Fibroblast of skin of abdomen (primary cell): ENCODE measurements around the gene B4GALNT1.
"Not testable (repeated sequence)": the region's sequence is repeated elsewhere in the genome, so short reads cannot be mapped to it uniquely, and the experiment has no call there.

Experiments used
- DNase-seq: peaks from one replicate; pipeline ENCODE4 v3.0.0-alpha.2; 2013

B4GALNT1 gene

DNA sequence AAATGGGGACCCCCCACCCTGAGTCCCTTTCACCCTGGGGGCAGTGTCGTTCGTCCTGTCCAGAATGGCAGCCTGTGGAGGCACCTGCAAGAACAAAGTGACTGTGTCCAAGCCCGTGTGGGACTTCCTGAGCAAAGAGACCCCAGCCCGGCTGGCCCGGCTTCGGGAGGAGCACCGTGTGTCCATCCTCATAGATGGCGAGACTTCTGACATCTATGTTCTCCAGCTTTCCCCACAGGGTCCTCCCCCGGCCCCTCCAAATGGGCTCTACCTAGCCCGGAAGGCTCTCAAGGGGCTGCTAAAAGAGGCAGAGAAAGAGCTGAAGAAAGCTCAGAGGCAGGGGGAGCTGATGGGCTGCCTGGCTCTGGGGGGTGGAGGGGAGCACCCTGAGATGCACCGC lies 26.2 kb downstream of the B4GALNT1 start:
- DNase-seq = no peak

DNA sequence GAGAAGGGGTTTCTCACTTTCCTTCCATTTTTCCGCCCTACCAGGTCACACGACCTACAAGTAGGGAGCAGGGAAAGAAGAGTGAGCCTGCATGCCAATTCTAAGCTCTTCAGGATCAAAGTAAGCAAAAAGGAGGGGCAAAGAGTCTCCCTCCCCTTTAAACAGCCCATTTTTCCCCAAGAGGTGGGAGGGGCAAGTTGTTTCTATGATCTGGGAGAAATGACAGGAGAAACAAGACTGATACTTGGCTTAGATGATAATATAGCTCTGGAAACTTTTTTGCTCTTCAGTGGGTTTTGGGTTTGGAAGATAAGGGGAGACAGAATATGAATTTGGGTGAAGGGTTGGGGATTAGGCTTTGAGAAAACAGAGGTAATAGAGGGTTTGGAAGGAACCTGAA lies 26.6 kb downstream of the B4GALNT1 start:
- no peak for DNase-seq

DNA sequence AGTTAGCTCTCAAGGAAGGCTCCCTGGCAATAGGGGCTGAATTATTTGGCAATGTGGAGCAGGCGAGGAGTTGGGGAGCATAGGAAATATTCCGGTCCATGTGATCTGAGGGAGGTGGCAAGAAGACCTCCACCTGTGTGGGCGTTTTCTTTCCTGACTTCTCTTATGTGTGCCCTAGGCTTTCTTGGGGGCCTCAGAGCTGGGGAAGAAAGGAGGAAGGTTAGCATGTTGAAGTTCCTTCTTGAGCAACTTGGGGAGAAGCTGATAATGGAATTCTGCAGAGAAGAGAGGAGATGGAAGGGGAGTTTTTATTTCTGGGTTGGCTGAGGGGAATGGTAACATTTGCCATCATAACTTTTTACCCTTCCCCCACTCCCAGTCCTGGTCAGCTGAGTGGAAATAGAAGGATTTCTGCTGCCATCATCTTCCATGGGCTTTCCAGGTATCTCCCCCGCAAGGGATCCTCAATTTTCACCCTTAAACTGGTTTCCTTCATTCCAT lies 27.1 kb downstream of the B4GALNT1 start:
- DNase-seq = no peak

DNA sequence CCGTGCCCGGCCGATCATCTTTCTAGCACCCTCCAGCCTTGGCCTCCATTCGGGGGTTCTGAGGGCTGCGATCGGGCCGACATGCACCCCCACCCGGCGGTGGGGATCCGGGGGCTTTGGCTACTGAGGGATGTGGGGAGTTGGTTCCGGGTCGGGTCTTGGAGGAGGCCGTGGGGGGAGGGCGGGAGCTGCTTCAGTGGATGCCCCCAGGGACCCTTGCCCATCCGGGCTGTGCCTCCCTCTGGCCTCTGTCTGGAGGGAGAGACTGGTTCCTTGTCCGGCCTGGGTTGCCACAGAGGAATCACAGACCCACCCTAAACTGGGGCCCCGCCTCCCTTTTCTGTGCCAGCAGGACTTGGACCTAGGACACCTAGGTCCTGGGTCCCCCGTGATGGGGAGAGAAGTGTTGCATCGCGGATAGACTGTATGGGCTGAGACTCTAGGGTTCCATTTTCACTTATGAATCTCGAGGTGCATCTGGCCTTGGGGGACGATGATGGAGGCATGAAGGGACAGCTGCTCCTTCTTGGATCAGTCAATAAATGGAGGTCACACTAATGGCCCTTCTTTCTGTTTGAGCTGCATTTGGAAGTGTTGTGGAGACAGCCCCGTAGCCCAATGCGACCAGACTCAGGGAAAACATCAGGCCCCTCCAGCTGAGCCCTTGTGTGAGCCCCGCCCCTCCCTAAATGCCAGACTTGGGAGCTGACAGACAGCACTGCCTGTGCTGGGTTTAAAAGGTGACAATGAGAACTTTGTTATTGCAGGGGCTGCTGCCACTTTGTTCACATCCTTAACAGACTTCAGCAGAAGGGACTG lies 27.8 kb downstream of the B4GALNT1 start:
- DNase-seq = no peak

DNA sequence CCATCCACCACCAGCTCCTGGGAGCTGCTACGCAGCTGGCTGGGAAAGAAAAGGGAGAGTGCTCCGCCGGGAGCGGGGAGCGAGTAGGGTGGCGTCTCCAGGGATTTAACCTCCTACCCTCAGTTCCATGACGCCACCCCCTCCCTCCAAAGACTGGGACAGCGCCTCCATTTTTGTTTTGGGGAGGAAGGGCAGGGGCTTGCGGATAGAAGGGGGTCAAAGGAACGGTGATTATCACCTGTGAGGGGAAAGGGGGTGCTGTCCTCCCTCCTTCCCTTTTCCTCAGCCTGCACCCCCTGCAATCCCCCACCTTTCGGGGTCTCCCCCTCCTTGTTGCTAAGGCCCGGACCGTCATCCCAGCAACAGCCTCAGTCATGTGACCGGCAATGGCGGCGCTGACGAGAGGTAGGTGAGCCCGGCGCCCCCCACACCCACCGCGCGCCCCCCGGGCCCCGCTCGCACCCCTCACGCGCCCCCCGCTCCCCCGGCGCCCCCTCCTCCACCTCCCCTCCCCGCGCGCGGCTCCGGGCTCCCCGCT lies 28.5 kb downstream of the B4GALNT1 start, which contains the start of gene DTX3:
DTX3 (plus strand) TSS at position 371 of the 538 bp plus-strand sequence. CDS start 1,694 bp downstream, outside the sequence.
- peak; percentile 23 for DNase-seq

DNA sequence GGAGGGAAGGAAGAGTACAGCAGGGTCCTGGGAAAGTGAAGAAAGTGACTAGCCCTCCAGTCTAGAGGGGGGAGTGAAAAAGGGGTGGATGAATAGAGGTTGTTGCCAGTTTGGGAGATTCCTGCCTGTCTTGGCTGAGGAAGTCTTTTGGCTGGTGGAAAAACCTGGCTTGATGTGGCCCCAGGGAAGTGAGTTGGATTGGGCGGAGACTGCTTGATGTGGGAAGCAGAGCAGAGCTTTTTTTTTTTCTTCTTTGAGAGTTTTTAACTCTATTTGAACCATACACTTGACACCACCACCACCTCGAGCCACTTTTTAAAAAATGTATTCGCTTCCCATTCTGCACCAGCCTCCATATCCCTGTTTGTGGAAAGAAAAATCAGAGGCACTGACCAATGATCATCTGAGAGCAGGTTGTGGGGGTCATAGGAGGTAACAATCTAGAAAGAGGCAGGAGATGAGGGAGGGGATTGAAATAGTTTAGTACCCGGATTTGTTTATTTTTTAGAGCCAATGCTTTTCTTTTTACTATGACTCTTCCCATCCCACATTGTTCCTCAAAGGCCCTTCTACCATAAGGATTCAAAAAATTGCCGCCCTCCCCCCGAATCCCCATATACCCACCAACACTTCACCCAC lies 29.1 kb downstream of the B4GALNT1 start:
- peak; percentile 18 for DNase-seq

DNA sequence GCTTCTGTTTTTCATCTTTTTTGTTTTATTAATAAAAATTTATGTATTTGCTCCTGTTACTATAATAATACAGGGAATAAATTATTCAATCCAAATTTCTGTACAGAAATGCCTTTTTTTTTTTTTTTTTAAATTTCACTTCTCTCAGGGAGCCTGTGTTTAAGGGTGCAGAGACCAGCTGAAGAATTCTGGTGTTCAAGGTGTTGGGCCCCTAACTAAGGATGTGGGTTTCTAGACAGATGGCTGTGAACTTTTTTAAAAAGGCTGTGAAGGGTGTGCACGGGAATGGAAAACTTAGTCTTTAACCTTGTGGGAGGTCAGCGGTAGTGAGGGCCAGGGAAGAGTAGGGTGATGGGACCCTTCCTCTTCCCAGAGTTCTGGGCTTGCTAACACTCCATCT lies 29.7 kb downstream of the B4GALNT1 start:
- DNase-seq = no peak

DNA sequence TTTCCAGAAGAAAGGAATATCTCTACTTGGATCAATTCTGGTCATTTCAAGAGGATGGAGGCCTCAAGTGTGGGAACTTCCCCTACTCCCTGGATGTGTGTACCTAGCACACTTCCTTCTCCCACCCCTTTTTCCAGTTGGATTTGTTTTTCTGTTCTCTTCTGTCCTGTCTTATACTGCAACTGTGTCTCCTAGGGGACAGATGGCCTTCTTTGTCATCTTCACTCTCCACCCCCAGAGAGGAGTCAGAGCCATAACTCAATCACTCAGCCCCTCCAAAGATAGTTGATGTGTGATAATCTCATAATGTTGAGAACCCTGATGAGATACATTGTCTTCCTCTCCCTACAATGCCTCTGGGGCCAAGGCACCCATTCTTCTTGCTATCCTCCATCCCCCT lies 30.5 kb downstream of the B4GALNT1 start:
- no peak for DNase-seq

DNA sequence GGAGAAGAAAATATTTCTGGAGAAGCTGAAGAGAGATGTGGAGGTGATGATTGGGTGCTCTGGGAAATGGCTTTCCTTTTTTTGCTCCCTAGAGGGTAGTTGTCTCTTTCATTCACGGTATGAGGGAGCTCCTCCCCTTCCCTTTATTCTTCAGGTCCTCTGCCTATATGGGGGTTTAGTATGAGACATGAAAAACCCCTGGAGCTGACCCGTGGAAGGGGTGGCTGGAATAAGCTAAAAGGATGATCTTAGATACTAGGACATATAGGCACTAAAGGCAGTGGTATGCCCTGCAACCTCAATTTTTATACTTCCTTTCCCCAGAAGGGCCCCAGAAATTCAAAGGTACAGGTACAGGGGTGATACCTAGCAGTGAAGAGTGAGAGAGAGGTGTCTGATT lies 32.6 kb downstream of the B4GALNT1 start:
- no peak for DNase-seq

DNA sequence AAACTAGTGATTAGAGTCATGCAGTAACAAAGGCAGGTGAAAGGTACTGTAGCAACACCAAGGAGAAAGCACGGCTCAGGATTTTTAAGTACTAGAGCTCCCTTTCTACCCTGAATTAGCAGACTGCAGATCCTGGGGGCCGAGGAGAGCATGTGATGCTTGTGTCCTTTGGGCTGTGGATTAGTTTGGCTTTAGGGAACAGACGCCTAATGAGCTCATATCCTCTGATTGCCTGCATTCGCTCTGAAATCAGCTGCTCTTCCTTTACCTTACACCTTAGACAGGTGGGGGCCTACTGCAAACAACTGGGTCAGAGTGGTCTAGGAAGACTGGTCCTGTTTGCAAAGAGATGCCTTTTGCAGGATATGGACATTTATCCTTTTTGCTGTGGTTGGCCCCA lies 39.8 kb downstream of the B4GALNT1 start:
- DNase-seq = no peak

DNA sequence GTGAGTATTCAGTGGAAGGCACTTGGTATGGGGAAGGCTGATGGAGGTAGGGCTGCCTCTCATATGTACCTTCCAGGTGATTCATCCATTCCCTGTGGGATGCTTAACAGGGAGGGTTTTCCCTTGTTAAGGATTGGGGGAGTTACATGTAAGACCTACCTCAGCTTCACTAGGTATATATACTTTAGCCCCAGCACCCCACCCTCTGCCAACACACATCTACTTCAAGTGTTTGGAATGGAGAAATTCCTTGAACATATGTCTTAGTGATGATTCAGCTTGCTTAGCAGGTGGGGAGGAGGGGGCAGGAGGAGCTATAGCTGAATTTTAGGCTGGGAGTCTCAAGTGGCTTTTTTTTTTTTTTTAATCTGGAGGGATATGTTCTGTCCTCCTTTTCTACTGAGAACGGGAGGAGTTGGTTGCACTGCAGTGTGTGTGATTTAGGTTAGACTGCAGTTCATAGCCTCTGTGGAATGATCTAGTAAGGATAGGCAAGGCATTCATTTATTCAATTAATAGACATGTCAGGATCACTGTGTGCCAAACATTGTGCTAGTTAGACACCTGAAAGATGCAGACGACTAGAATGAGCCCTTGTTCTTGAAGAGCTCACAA lies 40.3 kb downstream of the B4GALNT1 start:
- DNase-seq = no peak

DNA sequence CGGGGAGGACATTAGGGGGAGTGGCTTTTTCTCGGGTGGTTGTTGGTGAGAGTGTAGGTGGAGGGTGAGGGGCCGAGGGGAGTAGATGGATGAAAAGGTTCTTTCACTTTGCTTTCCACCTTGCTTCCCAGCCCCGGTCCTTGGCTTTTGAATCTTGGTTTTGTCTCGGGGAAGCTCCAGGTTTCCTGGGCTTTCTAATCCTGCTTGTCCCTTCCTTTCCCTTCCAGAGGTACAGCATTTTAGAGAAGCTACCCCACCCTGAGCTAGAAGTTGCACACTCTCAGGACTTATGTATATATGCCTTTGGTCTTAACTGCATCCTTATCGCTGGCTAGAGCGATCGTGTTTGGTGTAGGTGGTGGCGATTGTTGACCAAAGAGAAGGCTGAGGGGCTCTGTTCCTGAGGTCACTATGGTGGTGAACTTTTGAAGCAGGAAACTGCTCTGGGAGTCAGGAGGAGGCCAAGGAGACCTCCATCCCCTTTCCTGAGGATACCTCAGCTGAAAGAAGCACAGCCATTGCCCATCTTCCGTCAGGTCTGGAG lies 41.1 kb downstream of the B4GALNT1 start:
- DNase-seq = no peak

DNA sequence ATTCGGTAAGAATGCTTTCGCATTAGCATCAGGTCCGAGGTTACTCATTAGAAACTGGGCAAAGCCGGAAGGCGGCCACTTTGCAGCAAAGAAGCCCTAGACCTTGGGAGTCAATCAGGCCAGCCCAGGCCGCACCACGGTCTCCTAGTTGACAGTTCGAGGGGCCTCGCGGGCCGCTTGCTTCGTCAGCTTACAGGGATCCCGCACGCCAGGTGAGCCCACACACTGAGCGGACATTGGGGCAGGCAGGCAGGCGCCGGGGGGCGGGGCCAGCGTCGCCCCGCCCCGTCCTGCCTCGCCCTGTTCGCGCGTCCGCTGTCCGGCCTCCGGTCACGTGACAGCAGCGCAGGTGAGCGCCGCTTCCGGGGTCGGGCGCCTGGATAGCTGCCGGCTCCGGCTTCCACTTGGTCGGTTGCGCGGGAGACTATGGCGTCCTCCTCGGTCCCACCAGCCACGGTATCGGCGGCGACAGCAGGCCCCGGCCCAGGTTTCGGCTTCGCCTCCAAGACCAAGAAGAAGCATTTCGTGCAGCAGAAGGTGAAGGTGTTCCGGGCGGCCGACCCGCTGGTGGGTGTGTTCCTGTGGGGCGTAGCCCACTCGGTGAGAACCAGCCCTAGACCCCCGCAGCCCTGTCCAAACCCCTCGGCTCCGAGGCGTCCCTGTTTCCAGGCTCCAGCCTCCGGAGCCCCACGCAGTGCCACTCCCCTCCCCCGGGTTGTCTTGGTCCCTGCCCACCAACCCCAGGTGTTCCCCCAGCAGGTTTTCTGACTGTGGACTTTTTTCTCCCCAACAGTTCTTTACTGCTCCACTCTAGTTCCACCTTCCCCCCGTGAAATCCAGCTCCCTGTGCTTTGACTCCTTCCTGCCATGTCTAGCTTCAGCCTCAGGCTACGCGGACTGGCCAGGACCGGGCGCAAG lies 41.9 kb downstream of the B4GALNT1 start, which contains the start of gene PIP4K2C:
PIP4K2C (plus strand) TSS at position 329 of the 918 bp plus-strand sequence; CDS start at position 427, 98 bp downstream.
- peak; percentile 45 for DNase-seq

DNA sequence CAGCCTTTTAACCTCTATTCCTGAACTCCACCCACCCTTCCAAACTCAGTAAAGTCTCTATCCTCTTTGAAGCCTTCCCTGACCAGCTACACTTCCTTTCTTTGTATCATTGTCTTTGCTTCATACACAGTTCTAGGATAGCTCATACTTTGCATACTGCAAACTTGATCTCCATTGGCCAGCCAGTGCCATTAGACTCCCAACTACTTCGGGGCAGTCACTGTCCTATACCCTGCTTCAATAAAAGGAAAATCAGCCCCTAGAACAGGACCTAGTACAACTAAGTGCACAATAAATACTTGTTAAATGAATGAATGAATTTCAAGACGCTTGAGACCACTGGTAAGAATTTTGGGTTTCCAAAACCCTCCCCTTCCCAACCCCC lies 42.5 kb downstream of the B4GALNT1 start:
- DNase-seq = no peak

DNA sequence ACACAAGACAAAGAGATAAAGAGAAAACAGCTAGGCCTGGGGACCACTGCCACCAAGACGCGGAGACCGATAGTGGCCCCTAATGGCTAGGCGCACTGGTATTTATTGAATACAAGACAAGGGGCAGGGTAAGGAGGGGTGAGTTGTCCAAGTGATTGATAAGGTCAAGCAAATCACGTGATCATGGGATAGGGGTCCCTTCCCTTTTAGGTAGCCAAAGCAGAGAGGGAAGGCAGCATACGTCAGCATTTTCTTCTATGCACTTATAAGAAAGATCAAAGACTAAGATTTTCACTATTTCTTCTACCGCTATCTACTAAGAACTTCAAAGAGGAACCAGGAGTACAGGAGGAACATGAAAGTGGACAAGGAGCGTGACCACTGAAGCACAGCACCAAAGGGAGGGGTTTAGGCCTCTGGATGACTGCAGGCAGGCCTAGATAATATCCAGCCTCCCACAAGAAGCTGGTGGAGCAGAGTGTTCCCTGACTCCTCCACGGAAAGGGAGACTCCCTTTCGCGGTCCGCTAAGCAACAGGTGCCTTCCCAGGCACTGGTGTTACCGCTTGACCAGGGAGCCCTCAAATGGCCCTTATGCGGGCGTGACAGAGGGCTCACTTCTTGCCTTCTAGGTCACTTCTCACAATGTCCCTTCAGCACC lies 43.9 kb downstream of the B4GALNT1 start:
- DNase-seq = not testable (repeated sequence)

DNA sequence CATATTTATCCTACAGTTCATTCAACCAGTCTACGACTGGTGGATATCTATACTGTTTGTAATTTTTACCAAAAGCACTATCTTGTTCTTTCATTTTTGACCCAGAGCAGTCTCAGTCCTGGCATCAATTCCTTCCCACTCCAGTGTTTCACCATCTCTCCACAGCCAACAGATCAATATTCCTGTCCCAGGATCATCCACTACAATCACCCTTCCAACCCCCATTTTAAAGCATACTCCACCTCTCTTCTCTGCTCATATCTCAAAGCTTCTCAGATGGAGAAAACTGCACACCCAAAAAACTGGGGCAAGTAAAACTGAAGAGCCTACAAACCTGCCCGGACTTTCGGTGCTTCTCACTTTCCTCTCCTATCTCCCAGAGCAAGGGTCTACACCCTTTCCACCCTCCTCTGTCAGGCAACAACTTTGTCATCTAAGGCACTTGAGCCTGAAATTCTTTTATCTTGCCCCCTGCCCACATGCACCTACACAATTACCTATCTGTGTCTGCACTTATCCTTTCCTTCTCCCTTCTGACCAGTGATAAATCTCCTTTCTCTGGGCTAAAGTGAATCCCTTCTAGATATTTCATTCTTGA lies 46.1 kb downstream of the B4GALNT1 start:
- DNase-seq = no peak

DNA sequence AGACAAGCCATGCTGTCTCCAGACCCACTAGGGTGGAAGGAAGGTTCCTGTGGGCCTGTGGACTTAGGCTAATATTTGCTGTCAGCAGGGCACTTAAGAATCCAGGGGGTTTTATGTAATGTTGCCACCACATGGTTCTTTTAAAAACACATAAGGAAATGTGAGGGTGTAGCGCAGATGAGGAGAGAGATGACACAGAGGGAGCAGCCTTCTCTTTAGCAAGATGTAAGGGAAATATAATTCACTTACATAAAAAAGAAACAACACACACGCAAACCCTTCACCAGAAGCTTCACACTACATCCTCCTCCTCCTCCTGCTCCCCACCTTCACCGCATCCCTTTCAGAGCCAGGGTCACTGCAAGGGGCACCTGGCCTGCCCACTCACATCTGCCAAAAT lies 46.9 kb downstream of the B4GALNT1 start:
- no peak for DNase-seq

DNA sequence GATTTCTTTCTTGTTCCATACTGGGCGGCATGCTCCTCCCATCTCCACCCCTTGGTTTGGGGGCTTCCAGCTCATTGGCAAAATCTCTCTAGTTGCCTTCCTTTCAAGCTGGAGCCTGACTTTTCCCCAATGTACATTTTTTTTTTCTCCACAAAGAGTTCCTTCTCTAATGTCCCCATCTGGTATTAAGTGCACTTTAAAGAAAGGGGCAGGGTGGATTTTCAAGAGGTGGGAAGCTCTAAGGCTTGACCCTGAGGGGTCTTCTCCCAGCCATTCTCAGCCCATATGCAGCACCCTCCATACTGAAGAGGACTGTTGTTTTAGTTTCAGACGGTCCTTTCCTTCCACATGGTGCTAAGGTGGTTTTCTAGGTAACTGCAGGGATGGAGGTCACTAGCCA lies 47.8 kb downstream of the B4GALNT1 start:
- no peak for DNase-seq

DNA sequence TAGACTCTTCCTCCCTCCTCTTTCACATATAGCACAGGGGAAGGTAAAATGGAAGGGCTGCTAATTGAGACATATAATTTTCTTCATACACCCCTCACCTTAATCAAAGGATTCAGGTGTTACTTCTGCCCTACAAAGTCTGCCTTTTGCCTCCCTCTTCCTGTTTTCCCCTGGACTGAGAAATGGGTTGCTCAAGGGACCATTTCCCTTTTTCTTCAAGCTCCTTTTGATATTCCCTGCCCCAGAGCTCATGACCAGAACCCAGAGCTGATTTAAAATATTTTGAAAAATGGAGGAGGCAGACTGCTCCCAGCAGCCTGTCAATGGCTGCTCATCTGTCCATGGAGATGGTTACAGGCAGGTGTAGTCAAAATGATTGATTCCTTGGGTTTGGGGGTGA lies 48.3 kb downstream of the B4GALNT1 start:
- no peak for DNase-seq

DNA sequence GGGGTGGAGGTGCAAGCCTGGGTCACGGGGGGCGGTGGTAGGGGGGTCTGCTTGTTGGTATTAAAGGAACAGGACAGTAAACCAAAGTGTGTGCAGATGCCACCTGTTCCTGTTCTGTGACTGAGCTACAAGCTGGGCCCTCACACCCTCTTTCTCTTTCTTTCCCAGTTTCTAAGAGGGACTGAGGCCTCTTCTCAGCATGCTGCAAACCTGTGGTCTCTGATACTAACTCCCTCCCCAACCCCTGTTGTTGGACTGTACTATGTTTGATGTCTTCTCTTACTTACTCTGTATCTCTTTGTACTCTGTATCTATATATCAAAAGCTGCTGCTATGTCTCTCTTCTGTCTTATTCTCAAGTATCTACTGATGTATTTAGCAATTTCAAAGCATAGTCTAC lies 49.0 kb downstream of the B4GALNT1 start:
- no peak for DNase-seq
